KMS-11 (cell line): Measurements from ENCODE around the gene SLC12A8.

Experiments
- H2AFZ ChIP-seq: fragments of 200-600 bp; sonication (generic); 2 replicates; pipeline ENCODE4 v1.6.1; 2016; ENCODE audit warnings: antibody characterized with exemption, mixed run types, low read depth
- H3K27ac ChIP-seq: fragments of 200-600 bp; sonication (generic); 2 replicates; pipeline ENCODE4 v1.6.1; 2016; ENCODE audit warnings: mild to moderate bottlenecking, mixed run types
- H3K27me3 ChIP-seq: fragments of 200-600 bp; sonication (generic); 2 replicates; pipeline ENCODE4 v1.6.1; 2017; ENCODE audit warnings: mild to moderate bottlenecking, low read depth, mixed run types, moderate library complexity; ENCODE audit not compliant: insufficient read depth
- H3K36me3 ChIP-seq: fragments of 200-600 bp; sonication (generic); 2 replicates; pipeline ENCODE4 v1.6.1; 2017; ENCODE audit warnings: mild to moderate bottlenecking, mixed run types; ENCODE audit not compliant: insufficient read depth
- H3K4me1 ChIP-seq: fragments of 200-600 bp; sonication (generic); 2 replicates; pipeline ENCODE4 v1.6.1; 2016; ENCODE audit warnings: mild to moderate bottlenecking, low read depth, mixed run types; ENCODE audit not compliant: poor library complexity, severe bottlenecking
- H3K4me2 ChIP-seq: fragments of 200-600 bp; sonication (generic); 2 replicates; pipeline ENCODE4 v1.7.0; 2016; ENCODE audit warnings: mild to moderate bottlenecking, mixed run types
- H3K4me3 ChIP-seq: fragments of 200-600 bp; sonication (generic); IDR thresholded peaks from 2 replicates; pipeline ENCODE4 v1.6.1; 2017; ENCODE audit warnings: low read depth, low read length, mixed read lengths; ENCODE audit not compliant: insufficient read depth
- H3K79me2 ChIP-seq: fragments of 200-600 bp; sonication (generic); 2 replicates; pipeline ENCODE4 v1.6.1; 2016; ENCODE audit warnings: low read depth, mixed run types; ENCODE audit not compliant: insufficient read depth
- H3K9ac ChIP-seq: fragments of 200-600 bp; sonication (generic); 2 replicates; pipeline ENCODE4 v1.6.1; 2016; ENCODE audit warnings: mild to moderate bottlenecking, mixed run types
- H4K20me1 ChIP-seq: fragments of 200-600 bp; sonication (generic); 2 replicates; pipeline ENCODE4 v1.6.1; 2016; ENCODE audit warnings: mild to moderate bottlenecking, mixed run types; ENCODE audit not compliant: insufficient read depth
- CTCF ChIP-seq: fragments of 200-600 bp; sonication (generic); conservative IDR thresholded peaks from 2 replicates; pipeline ENCODE4 v1.6.1; 2017; ENCODE audit warnings: low read depth, mild to moderate bottlenecking, antibody characterized with exemption, low read length, moderate library complexity, mixed read lengths

SLC12A8 gene

GRCh38 chr3:125240496-125240895 is 27.9 kb upstream of the SLC12A8 start:
- H3K36me3 ChIP-seq = no peaks in the 10 kb centered on the region
- H4K20me1 ChIP-seq = no peaks in the 10 kb centered on the region
- no peaks in the 10 kb centered on the region for H3K27me3 ChIP-seq
- H3K27ac ChIP-seq = no peak overlapping the region
- no peak overlapping the region for H3K4me2 ChIP-seq
- no peak for TF ChIP-seq CTCF
- no peak overlapping the region for H3K4me3 ChIP-seq
- no peak overlapping the region for H3K9ac ChIP-seq
- H3K79me2 ChIP-seq = no peaks in the 10 kb centered on the region
- H3K4me1 ChIP-seq = no peaks in the 10 kb centered on the region
- H2AFZ ChIP-seq = no peak overlapping the region

GRCh38 chr3:125239266-125239665 is 26.7 kb upstream of the SLC12A8 start:
- H3K79me2 ChIP-seq = no peaks in the 10 kb centered on the region

GRCh38 chr3:125238759-125239158 is 26.2 kb upstream of the SLC12A8 start:
- no peak for TF ChIP-seq CTCF

More at GRCh38 chr3:125239266-125239665, 26.7 kb upstream of the SLC12A8 start:
- H4K20me1 ChIP-seq = no peaks in the 10 kb centered on the region
- no peak overlapping the region for H3K9ac ChIP-seq
- H3K27ac ChIP-seq = no peak overlapping the region
- no peak overlapping the region for H2AFZ ChIP-seq
- no peak overlapping the region for H3K4me3 ChIP-seq
- TF ChIP-seq CTCF = no peak
- H3K4me2 ChIP-seq = no peak overlapping the region
- H3K27me3 ChIP-seq = no peaks in the 10 kb centered on the region
- H3K4me1 ChIP-seq = no peaks in the 10 kb centered on the region
- H3K36me3 ChIP-seq = no peaks in the 10 kb centered on the region

GRCh38 chr3:125236331-125236903 is 23.9 kb upstream of the SLC12A8 start:
- H3K4me3 ChIP-seq = no peak overlapping the region
- no peak for TF ChIP-seq CTCF
- H4K20me1 ChIP-seq = no peaks in the 10 kb centered on the region
- no peak overlapping the region for H3K9ac ChIP-seq
- no peaks in the 10 kb centered on the region; the same call in 1 of the 2 replicates for H3K36me3 ChIP-seq
- no peaks in the 10 kb centered on the region for H3K4me1 ChIP-seq
- H2AFZ ChIP-seq = no peak overlapping the region
- H3K79me2 ChIP-seq = no peaks in the 10 kb centered on the region
- no peaks in the 10 kb centered on the region for H3K27me3 ChIP-seq
- H3K4me2 ChIP-seq = no peak overlapping the region
- no peak overlapping the region for H3K27ac ChIP-seq

More at GRCh38 chr3:125238759-125239158, 26.2 kb upstream of the SLC12A8 start:
- no peak overlapping the region for H3K27ac ChIP-seq
- no peaks in the 10 kb centered on the region for H3K4me1 ChIP-seq
- H3K79me2 ChIP-seq = no peaks in the 10 kb centered on the region
- H3K4me2 ChIP-seq = no peak overlapping the region
- H3K36me3 ChIP-seq = no peaks in the 10 kb centered on the region
- H4K20me1 ChIP-seq = no peaks in the 10 kb centered on the region
- H3K9ac ChIP-seq = no peak overlapping the region
- H3K27me3 ChIP-seq = no peaks in the 10 kb centered on the region
- no peak overlapping the region for H2AFZ ChIP-seq
- H3K4me3 ChIP-seq = no peak overlapping the region
